ENCODE results near the gene RHOT2.

The RHOT2 gene

DNA sequence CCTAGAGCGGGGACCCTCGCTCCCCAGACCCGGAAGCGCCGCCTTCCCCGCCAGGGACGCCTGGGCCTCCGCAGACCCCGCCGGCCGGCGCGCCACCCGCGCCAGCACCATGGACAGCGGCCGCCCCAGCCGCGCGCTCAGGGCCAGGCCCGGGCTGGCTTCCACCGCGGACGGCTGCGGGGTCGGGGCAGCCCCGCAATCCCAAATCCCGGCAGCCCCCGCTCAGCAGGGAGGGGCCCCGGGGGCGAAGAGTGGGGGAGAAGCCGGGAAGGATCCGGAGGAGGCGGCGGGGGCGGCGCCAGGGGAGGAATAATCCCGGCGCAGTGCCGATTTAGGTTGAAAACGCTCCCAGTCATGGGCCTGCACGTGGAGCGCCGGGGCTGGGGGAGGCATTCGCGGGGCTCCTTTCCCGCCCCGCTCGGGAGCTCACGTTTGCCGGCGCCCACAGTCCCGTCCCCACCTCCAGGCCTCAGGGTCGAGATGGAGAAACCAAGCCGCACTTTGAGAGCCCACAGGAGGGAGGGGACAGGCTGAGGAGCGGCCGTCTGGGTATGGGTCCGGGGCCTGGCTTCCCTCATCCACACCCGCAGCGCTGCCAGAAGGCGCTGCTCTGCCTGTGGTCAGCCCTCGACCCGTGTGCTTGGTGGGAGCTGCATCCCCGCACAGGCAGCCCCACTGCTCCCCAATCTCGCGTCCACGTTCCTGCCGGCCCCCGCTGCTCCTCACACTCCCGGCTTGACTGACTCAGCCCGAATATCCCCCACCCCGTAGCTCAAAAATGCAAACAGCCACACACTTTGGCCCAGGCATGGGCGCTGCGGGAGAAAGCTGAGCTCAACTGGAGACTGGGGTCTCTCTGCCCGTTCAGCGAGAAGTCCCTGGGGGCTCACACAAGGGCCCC lies 33.0 kb downstream of the RHOT2 start:
- DNase-seq (ENCODE audit: low spot score), result no peak
- TF ChIP-seq, protein P1, sequence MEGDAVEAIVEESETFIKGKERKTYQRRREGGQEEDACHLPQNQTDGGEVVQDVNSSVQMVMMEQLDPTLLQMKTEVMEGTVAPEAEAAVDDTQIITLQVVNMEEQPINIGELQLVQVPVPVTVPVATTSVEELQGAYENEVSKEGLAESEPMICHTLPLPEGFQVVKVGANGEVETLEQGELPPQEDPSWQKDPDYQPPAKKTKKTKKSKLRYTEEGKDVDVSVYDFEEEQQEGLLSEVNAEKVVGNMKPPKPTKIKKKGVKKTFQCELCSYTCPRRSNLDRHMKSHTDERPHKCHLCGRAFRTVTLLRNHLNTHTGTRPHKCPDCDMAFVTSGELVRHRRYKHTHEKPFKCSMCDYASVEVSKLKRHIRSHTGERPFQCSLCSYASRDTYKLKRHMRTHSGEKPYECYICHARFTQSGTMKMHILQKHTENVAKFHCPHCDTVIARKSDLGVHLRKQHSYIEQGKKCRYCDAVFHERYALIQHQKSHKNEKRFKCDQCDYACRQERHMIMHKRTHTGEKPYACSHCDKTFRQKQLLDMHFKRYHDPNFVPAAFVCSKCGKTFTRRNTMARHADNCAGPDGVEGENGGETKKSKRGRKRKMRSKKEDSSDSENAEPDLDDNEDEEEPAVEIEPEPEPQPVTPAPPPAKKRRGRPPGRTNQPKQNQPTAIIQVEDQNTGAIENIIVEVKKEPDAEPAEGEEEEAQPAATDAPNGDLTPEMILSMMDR (IDR thresholded peaks at IDR 0.05), result no peak
- peak overlapping the region; percentile 36 for H3K4me3 ChIP-seq
- H3K27ac ChIP-seq, result no peak overlapping the region

DNA sequence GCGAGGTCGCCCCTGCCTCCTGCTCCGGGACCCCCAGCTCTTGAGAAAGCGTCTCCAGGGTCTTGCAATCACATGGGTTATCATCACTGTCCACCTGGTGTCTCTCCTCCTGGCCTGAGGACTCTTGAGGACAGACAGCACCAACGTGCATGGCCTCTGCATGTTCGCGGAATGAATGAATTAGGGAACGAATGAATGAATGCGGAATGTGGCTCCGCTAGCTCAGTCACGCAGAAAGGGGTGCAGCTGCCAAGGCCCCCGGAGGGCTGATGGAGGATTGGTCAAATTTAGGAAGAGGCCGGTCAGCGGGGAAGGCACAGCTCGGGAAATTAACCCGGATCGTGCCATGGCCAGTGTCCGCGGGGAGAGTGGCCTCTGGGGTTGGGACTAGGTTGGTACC lies 34.4 kb downstream of the RHOT2 start:
- Histone ChIP-seq H3K4me3 (no peak overlapping the region), H3K27ac (no peak overlapping the region)
- DNase-seq (ENCODE audit: low spot score), result no peak
- TF ChIP-seq, protein P1 (IDR thresholded peaks at IDR 0.05), result no peak

DNA sequence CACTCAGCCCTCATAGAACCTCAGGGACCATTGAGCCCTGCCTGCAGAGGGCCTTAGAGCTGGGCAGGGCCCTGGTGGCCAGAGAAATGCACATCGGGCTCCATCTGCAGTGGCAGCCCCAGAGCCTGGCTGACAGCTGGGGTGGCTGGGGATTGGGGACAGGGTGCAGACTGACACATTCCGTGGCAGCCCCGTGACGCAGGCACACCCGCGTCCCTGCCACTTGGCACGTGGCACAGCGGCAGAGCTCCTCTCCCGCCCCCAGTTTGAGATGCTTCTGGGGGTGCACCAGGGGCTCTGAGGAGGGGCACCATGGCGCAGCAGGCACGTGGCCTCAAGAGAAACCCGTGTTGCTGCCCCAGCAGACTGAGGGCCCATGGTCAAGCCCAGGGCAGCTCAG lies 35.5 kb downstream of the RHOT2 start:
- Histone ChIP-seq H3K27ac (no peak overlapping the region), H3K4me3 (no peak overlapping the region)
- TF ChIP-seq, protein P1 (IDR thresholded peaks at IDR 0.05), result no peak
- no peak for DNase-seq (ENCODE audit: low spot score)

DNA sequence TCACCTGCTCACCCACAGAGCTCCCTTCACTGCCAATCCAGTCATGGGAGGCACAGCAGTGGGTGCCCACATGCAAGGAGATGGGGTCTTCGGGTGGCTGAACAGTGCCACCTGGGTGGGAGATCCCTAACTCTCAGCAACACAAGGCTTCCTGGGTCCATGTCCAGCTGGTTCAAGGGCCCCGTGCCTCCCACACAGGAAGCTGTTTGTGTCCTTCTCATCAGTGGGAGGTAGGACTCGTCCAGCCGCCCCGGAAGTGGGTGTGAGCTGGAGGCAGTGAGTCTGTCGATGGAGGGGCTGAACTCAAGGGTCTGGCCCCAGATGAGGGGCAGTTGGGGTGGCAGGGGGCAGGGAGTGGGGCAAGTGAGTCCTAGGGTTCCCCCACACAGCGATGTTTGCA lies 36.1 kb downstream of the RHOT2 start:
- no peak overlapping the region for H3K4me3 ChIP-seq
- H3K27ac ChIP-seq, result no peak overlapping the region
- TF ChIP-seq, protein P1 (IDR thresholded peaks at IDR 0.05), result no peak
- no peak for DNase-seq (ENCODE audit: low spot score)

DNA sequence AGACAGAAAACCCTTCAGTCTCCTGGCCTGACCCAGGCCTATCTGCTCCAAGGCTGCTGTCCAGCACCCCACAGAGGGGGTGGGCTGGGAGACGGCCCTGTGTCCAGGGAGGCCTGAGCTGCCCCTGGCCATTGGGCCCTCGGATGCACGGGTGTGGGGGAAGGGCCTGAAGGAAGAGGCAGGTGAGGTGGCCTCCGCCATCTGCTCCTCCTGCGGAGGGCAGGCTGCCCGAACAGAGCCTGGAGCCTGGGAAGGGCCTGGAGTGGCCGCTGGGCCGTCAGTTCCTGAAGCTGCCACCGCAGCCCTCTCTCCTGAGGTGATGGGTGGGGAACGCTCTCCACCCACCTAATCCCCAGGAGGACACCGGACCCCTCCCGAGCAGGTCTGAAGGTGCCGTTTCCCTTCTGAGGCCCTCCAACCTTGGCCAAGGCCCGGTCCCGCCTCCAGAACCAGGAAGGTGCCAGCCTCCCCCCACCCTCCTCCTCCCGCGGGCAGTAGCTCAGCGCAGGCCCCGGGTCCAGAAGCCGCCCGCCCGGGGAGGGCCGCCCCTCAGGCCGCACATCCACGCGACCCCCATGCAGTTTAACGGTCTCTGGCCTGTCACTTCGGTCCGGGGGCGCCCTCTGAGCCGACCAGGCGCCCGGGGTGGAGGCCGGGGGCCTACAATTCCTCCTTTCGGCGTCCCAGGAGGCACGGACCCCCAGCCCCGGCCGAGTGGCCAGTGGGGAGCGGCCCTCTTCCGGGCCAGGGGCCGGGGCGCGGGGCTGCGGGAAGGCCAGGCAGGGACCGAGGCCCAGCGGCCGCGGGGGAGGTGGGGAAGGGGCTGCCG lies 36.8 kb downstream of the RHOT2 start:
- TF ChIP-seq, protein P1 (IDR thresholded peaks at IDR 0.05), result no peak
- no peak for DNase-seq (ENCODE audit: low spot score)
- Histone ChIP-seq H3K4me3 (peak overlapping the region; percentile 57), H3K27ac (no peak overlapping the region)

DNA sequence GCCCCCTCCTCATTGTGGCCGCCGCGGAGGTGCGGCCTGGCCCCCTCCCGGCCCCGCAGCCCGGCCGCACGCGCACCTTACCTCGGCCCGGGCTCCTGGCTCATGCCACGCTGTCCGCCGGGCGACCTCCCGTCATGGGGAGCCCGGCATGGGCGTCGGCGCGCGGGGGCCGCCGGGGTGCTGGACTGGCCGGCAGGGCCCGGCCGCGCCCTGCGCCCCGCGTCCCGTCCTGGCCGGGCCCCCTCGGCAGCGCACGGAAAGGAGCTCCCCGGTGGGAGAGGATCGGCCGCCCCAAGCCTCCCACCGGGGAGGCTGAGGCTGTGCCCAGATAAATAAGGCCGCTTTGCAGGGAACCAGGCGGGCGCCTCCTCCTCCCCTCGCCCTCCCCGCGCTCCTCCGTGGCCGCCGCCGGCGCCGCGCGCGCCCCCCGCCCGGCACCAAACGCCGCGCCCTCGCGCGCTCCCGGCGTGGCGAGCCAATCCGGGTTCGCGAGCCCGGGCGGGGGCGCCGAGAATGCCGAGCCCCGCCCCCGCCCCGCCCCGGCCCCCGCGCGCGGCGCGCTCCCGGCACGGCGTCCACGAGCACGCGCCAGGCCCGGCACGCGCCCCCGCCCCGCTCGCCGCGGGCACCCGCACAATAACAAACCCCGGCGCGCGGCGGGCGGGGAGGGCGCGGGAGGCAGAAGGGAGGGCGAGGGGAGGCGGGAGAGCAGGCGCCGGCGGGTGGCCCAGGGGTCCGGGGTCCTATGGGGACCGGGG lies 37.7 kb downstream of the RHOT2 start, which contains the start of gene FBXL16:
Gene FBXL16, minus strand, starts transcription at position 371 of the 758 bp plus-strand sequence. CDS start 8,396 bp downstream, outside the sequence.
- DNase-seq (ENCODE audit: low spot score), result no peak
- H3K27ac ChIP-seq, result no peak within 1 kb of the TSS
- peak within 1 kb of the TSS; percentile 57 for H3K4me3 ChIP-seq
- TF ChIP-seq, protein P1 (IDR thresholded peaks at IDR 0.05), result no peak

All from coronary artery (tissue), 2 donors.